ENCODE data around the gene MMP21. TPM values are rescaled to one million over a fixed set of nuclear protein-coding genes. Genes with fewer than 3 reads are reported as not detected.

The MMP21 gene
- total RNA-seq, 2 donors from 2014 or later, result not detected

GRCh38 chr10:125722811-125723210 is 52.8 kb downstream of the MMP21 start:
- Histone ChIP-seq H3K4me3 (no peak overlapping the region), H3K4me1 (peaks cover 37% of the 10 kb centered on the region), H3K36me3 (replicated peaks in 1 of 2; ENCODE audit: insufficient read depth in 1 of 2, low read depth in 2 of 2) (peaks cover 4 to 15% of the 10 kb centered on the region in 2 donors), H3K27ac (no peak overlapping the region), H3K27me3 (no peaks in the 10 kb centered on the region), H3K9me3 (no peaks in the 10 kb centered on the region)
- TF ChIP-seq, protein P1, sequence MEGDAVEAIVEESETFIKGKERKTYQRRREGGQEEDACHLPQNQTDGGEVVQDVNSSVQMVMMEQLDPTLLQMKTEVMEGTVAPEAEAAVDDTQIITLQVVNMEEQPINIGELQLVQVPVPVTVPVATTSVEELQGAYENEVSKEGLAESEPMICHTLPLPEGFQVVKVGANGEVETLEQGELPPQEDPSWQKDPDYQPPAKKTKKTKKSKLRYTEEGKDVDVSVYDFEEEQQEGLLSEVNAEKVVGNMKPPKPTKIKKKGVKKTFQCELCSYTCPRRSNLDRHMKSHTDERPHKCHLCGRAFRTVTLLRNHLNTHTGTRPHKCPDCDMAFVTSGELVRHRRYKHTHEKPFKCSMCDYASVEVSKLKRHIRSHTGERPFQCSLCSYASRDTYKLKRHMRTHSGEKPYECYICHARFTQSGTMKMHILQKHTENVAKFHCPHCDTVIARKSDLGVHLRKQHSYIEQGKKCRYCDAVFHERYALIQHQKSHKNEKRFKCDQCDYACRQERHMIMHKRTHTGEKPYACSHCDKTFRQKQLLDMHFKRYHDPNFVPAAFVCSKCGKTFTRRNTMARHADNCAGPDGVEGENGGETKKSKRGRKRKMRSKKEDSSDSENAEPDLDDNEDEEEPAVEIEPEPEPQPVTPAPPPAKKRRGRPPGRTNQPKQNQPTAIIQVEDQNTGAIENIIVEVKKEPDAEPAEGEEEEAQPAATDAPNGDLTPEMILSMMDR (IDR thresholded peaks at IDR 0.05), result no peak
- no peak for TF ChIP-seq POLR2A (IDR thresholded peaks at IDR 0.05)
- no peak for ATAC-seq
- 96 to 98% methylated on average over 1 of the region's 1 CpG for WGBS, 2 donors
- intact Hi-C loops (cut with DNase I), result no loop called here
- no peak for DNase-seq

GRCh38 chr10:125721035-125721434 is 54.6 kb downstream of the MMP21 start:
- intact Hi-C loops (cut with DNase I), result no loop called here

DNA sequence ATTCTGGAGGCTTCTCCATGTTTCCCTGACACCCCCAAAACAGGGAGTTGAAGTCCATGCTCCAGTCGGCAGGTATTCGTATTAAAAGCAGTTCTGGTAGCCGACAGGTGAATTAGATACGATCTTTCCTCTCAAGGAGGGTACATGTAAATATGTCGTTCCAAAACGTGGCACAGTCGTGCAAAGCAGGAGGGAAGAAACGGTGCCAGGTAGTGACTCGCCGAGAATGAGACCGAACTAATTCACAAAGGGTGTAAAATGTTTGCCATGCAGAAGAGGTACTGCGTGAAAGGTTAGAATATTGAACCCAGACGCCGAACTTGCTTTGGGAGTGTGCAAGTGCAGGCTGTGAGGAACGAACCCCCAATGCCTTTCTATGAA is 55.6 kb downstream of the MMP21 start:
- 1% methylated on average over 15 of the region's 15 CpGs for WGBS, 2 donors
- no peaks in the 10 kb centered on the region for H3K9me3 ChIP-seq
- DNase-seq (peak in 1 of 4 donors; percentile 6), ATAC-seq (no peak)
- peak overlapping the region; percentile 69 to 92 (median 84) for H3K27ac ChIP-seq
- intact Hi-C loops (cut with DNase I), result no loop called here
- H3K27me3 ChIP-seq, result no peaks in the 10 kb centered on the region
- H3K4me1 ChIP-seq, result peaks cover 20% of the 10 kb centered on the region
- peak overlapping the region; percentile 55 to 93 for H3K4me3 ChIP-seq
- no peak for TF ChIP-seq POLR2A (IDR thresholded peaks at IDR 0.05)
- TF ChIP-seq, protein P1 (IDR thresholded peaks at IDR 0.05), result no peak
- H3K36me3 ChIP-seq (replicated peaks in 1 of 2; ENCODE audit: insufficient read depth in 1 of 2, low read depth in 2 of 2), result peaks cover 0 to 9% of the 10 kb centered on the region in 2 donors

More at GRCh38 chr10:125721035-125721434, 54.6 kb downstream of the MMP21 start:
- DNase-seq, result peak in 3 of 4 donors; percentile 40 to 51 (median 40)
- Histone ChIP-seq H3K4me3 (peak overlapping the region in 1 of 2 donors; percentile 93), H3K9me3 (no peaks in the 10 kb centered on the region), H3K36me3 (replicated peaks in 1 of 2; ENCODE audit: insufficient read depth in 1 of 2, low read depth in 2 of 2) (peaks cover 4 to 15% of the 10 kb centered on the region in 2 donors), H3K4me1 (peaks cover 20% of the 10 kb centered on the region), H3K27me3 (no peaks in the 10 kb centered on the region), H3K27ac (peak overlapping the region in 1 of 4 donors; percentile 37)
- 31 to 33% methylated on average over 6 of the region's 6 CpGs for WGBS, 2 donors
- ATAC-seq, result no peak
- TF ChIP-seq, protein P1 (IDR thresholded peaks at IDR 0.05), result no peak
- no peak for TF ChIP-seq POLR2A (IDR thresholded peaks at IDR 0.05)

GRCh38 chr10:125719173-125720001 is 56.2 kb downstream of the MMP21 start, which contains the start of gene EDRF1:
Gene EDRF1, plus strand, starts transcription at chr10:125719709. Its CDS starts 99 bp downstream, at chr10:125719808.
- H3K27ac ChIP-seq, result peak within 1 kb of the TSS; percentile 69 to 92 (median 84)
- peaks cover 0 to 4% of the 10 kb centered on the region in 2 donors for H3K36me3 ChIP-seq (replicated peaks in 1 of 2; ENCODE audit: insufficient read depth in 1 of 2, low read depth in 2 of 2)
- intact Hi-C loops (cut with DNase I), result no loop called here
- 0% methylated on average over 6 to 68 of the region's 72 CpGs for WGBS, 2 donors
- DNase-seq (peak; percentile 99 to 100 (median 99)), ATAC-seq (peak; percentile 99)
- H3K27me3 ChIP-seq, result no peaks in the 10 kb centered on the region
- no peaks in the 10 kb centered on the region for H3K9me3 ChIP-seq
- TF ChIP-seq, protein P1 (IDR thresholded peaks at IDR 0.05), result no peak
- TF ChIP-seq POLR2A (IDR thresholded peaks at IDR 0.05), result peak; percentile 81 to 94 (median 92)
- peaks cover 20% of the 10 kb centered on the region for H3K4me1 ChIP-seq
- H3K4me3 ChIP-seq, result peak within 1 kb of the TSS; percentile 55 to 93

MicroRNA genes within 50 kb of the gene (microRNA counts, 767-probe panel; counts per million panel counts)
- 0 to 736 counts per million in 2 donors for microRNA hsa-miR-4484

Small RNA genes lying within 50 kb of the gene (microRNA-seq; reads per million reads assigned to microRNA genes)
- 0 reads per million in 2 donors for gene MIR4484 (ENCODE audit: borderline number of aligned reads in 2 of 2, borderline replicate concordance in 2 of 2)

Small RNA genes lying within 50 kb of the gene (small RNA-seq; reads per million reads assigned to genes)
- not detected for gene MIR4484

Other genes with a start within 250 kb of the MMP21 start
- gene TEX36, start 92.7 kb downstream of the MMP21 start, total RNA-seq, result not detected
- gene EDRF1, start 56.1 kb downstream of the MMP21 start, total RNA-seq, result 10 to 100 TPM; 22.4 to 29.8 TPM
- gene UROS, start 47.4 kb upstream of the MMP21 start, total RNA-seq, result 10 to 100 TPM; 15.8 to 31.4 TPM
- gene BCCIP, start 47.7 kb upstream of the MMP21 start, total RNA-seq, result 10 to 100 TPM; 16.2 to 31.4 TPM
- 10 to 100 TPM; 25.2 to 35.6 TPM for gene DHX32, start 105.5 kb upstream of the MMP21 start, total RNA-seq
- 1 to 10 TPM; 1.0 to 7.3 TPM for gene FANK1, start 120.7 kb upstream of the MMP21 start, total RNA-seq